GM12801 (cell line): ENCODE results near the gene GSG1.

ENCODE experiments used
- CTCF ChIP-seq: IDR thresholded peaks from one replicate; pipeline ENCODE4 v1.5.1; 2011; ENCODE audit warnings: control low read depth; ENCODE audit not compliant: insufficient read length; ENCODE audit errors: extremely low read depth

GSG1 gene

GRCh38 chr12:13146336-13146938 is 43.0 kb upstream of the GSG1 start:
- TF ChIP-seq CTCF: no peak

GRCh38 chr12:13144266-13144828 is 40.9 kb upstream of the GSG1 start:
- TF ChIP-seq CTCF: no peak

GRCh38 chr12:13142747-13143146 is 39.3 kb upstream of the GSG1 start:
- TF ChIP-seq CTCF: no peak

- TF ChIP-seq CTCF: no peak
Observed at GRCh38 chr12:13141686-13142085, 38.2 kb upstream of the GSG1 start.

GRCh38 chr12:13135371-13136178 is 32.1 kb upstream of the GSG1 start:
- TF ChIP-seq CTCF: no peak

GRCh38 chr12:13133886-13134285 is 30.4 kb upstream of the GSG1 start:
- no peak for TF ChIP-seq CTCF

- no peak for TF ChIP-seq CTCF
Observed at GRCh38 chr12:13130981-13131380, 27.5 kb upstream of the GSG1 start.
